H1 (cell line): ENCODE measurements around the gene ENTR1. TPM values are rescaled to one million over a fixed set of nuclear protein-coding genes. Genes with fewer than 3 reads are reported as not detected.

Source experiments
- CTCF ChIA-PET: fragments of 300-600 bp; sonication (Branson Sonifier 250); formaldehyde crosslinking; loops from one replicate; lab custom pipeline; 2021; ENCODE audit not compliant: partially characterized antibody; lab: Charles Lee
- POLR2A ChIA-PET: fragments of 300-600 bp; sonication (Branson Sonifier 250); formaldehyde crosslinking; loops from one replicate; lab custom pipeline; 2021; ENCODE audit warnings: inconsistent platforms; ENCODE audit not compliant: partially characterized antibody; lab: Charles Lee
- DNase-seq, 2 experiments: peaks; one replicate each; pipeline versions ENCODE4 v3.0.0 to v3.0.0-alpha.2; 2010 to 2022; ENCODE audit warnings: low spot score in 2 of 2, low read depth in 1 of 2, mixed read lengths in 1 of 2
- FAIRE-seq: peaks from 2 replicates; lab custom pipeline; 2011; peaks lifted over from hg19 to GRCh38; lab: Jason Lieb, UNC
- H2AFZ ChIP-seq: 2 replicates; pipeline ENCODE4 v1.8.1; 2012; ENCODE audit warnings: low read length, inconsistent platforms
- H2AK5ac ChIP-seq: 2 replicates; pipeline ENCODE4 v1.6.1; 2013; ENCODE audit warnings: low read depth, low read length
- H2BK120ac ChIP-seq: replicated peaks from 2 replicates; pipeline ENCODE3; 2013; ENCODE audit warnings: low read depth, low read length, inconsistent platforms
- H2BK12ac ChIP-seq: 2 replicates; pipeline ENCODE4 v1.6.1; 2013; ENCODE audit warnings: low read depth, low read length
- H2BK15ac ChIP-seq: 2 replicates; pipeline ENCODE4 v1.6.1; 2013; ENCODE audit warnings: low read length
- H2BK20ac ChIP-seq: 2 replicates; pipeline ENCODE4 v1.6.1; 2013; ENCODE audit warnings: low read length
- H2BK5ac ChIP-seq: 2 replicates; pipeline ENCODE4 v1.6.1; 2013; ENCODE audit warnings: low read depth, low read length
- H3K14ac ChIP-seq: 2 replicates; pipeline ENCODE4 v1.6.1; 2013; ENCODE audit warnings: inconsistent platforms; ENCODE audit not compliant: insufficient read length
- H3K18ac ChIP-seq: 2 replicates; pipeline ENCODE4 v1.6.1; 2013; ENCODE audit warnings: low read length; ENCODE audit errors: extremely low read depth
- H3K23ac ChIP-seq: 2 replicates; pipeline ENCODE4 v1.6.1; 2013; ENCODE audit warnings: inconsistent platforms; ENCODE audit not compliant: insufficient read length
- H3K23me2 ChIP-seq: 2 replicates; pipeline ENCODE4 v1.6.1; 2013; ENCODE audit warnings: low read depth, low read length
- H3K27ac ChIP-seq: 2 replicates; pipeline ENCODE4 v1.6.1; 2011; ENCODE audit warnings: low read depth, low read length, inconsistent platforms
- H3K27me3 ChIP-seq, 4 experiments: replicated peaks in 1 of 4; 1 replicate in 1 of 4; 2 replicates in 3 of 4; pipeline versions ENCODE4 v1.6.1 to v1.8.1; 2011 to 2013; ENCODE audit warnings: low read length in 3 of 4, mild to moderate bottlenecking in 3 of 4, inconsistent platforms in 2 of 4, mixed read lengths in 2 of 4, moderate library complexity in 1 of 4; ENCODE audit not compliant: control insufficient read depth in 3 of 4, insufficient read depth in 3 of 4; ENCODE audit errors: extremely low read depth in 1 of 4
- H3K36me3 ChIP-seq, 4 experiments: 2 replicates each; pipeline versions ENCODE4 v1.6.1 to v1.8.1; 2011 to 2013; ENCODE audit warnings: mild to moderate bottlenecking in 4 of 4, low read length in 3 of 4, moderate library complexity in 2 of 4, control low read depth in 1 of 4, inconsistent platforms in 1 of 4; ENCODE audit not compliant: insufficient read depth in 4 of 4, control insufficient read depth in 2 of 4
- H3K4ac ChIP-seq: replicated peaks from 2 replicates; pipeline ENCODE3; 2013; ENCODE audit warnings: low read length, low read depth, mixed read lengths, inconsistent platforms; ENCODE audit not compliant: insufficient read length
- H3K4me1 ChIP-seq, 4 experiments: replicated peaks in 1 of 4; 1 replicate in 1 of 4; 2 replicates in 3 of 4; pipeline versions ENCODE4 v1.6.1 to v1.8.1; 2011 to 2013; ENCODE audit warnings: low read length in 3 of 4, inconsistent platforms in 2 of 4, mixed read lengths in 1 of 4; ENCODE audit not compliant: insufficient read depth in 4 of 4, control insufficient read depth in 3 of 4
- H3K4me2 ChIP-seq, 2 experiments: 2 replicates each; pipeline versions ENCODE4 v1.6.1 to v1.8.1; 2011 to 2013; ENCODE audit warnings: low read depth in 2 of 2, low read length in 2 of 2, control low read depth in 1 of 2, inconsistent platforms in 1 of 2, mild to moderate bottlenecking in 1 of 2; ENCODE audit not compliant: insufficient read depth in 1 of 2
- H3K4me3 ChIP-seq, 4 experiments: fragments of 200-600, 300-600 bp in 1 of 4; sonication (generic), shearing (Covaris generic), sonication (Bioruptor Twin) in 1 of 4; 2 replicates each; pipeline versions ENCODE4 v1.5.1 to v1.8.1; 2011 to 2016; ENCODE audit warnings: low read length in 4 of 4, low read depth in 3 of 4, control low read depth in 2 of 4, inconsistent platforms in 2 of 4, mild to moderate bottlenecking in 2 of 4, mixed read lengths in 1 of 4, moderate library complexity in 1 of 4; ENCODE audit not compliant: insufficient read depth in 2 of 4; ENCODE audit errors: extremely low read depth in 1 of 4
- H3K56ac ChIP-seq: replicated peaks from 2 replicates; pipeline ENCODE3; 2013; ENCODE audit warnings: low read depth, mild to moderate bottlenecking, mixed read lengths, low read length, inconsistent platforms; ENCODE audit not compliant: insufficient read length
- H3K79me1 ChIP-seq: 2 replicates; pipeline ENCODE4 v1.6.1; 2013; ENCODE audit warnings: low read depth, low read length, control low read depth
- H3K79me2 ChIP-seq, 2 experiments: 2 replicates each; pipeline versions ENCODE4 v1.6.1 to v1.8.1; 2012 to 2013; ENCODE audit warnings: low read length in 2 of 2, mild to moderate bottlenecking in 2 of 2, inconsistent platforms in 1 of 2; ENCODE audit not compliant: insufficient read depth in 2 of 2, control insufficient read depth in 1 of 2
- H3K9ac ChIP-seq, 4 experiments: replicated peaks in 1 of 4; 1 replicate in 1 of 4; 2 replicates in 3 of 4; pipeline versions ENCODE4 v1.6.1 to v1.8.1; 2011 to 2013; ENCODE audit warnings: low read depth in 3 of 4, low read length in 3 of 4, control low read depth in 2 of 4, mild to moderate bottlenecking in 2 of 4, moderate library complexity in 2 of 4, inconsistent platforms in 1 of 4; ENCODE audit errors: extremely low read depth in 1 of 4
- H3K9me3 ChIP-seq, 2 experiments: 2 replicates each; pipeline versions ENCODE4 v1.6.1 to v1.8.1; 2012 to 2013; ENCODE audit warnings: mild to moderate bottlenecking in 2 of 2, moderate library complexity in 2 of 2, control low read depth in 1 of 2, inconsistent platforms in 1 of 2, low read depth in 1 of 2, low read length in 1 of 2, mixed read lengths in 1 of 2; ENCODE audit not compliant: insufficient read depth in 2 of 2
- H4K20me1 ChIP-seq, 2 experiments: replicated peaks in 1 of 2; 2 replicates each; pipeline versions ENCODE3 to v1.8.1; 2011 to 2013; ENCODE audit warnings: inconsistent platforms in 2 of 2, low read length in 2 of 2, mild to moderate bottlenecking in 1 of 2; ENCODE audit not compliant: insufficient read depth in 2 of 2, control insufficient read depth in 1 of 2
- H4K5ac ChIP-seq: 2 replicates; pipeline ENCODE4 v1.6.1; 2013; ENCODE audit warnings: low read length, low read depth, mixed read lengths, inconsistent platforms; ENCODE audit not compliant: insufficient read length
- H4K8ac ChIP-seq: 2 replicates; pipeline ENCODE4 v1.8.0; 2013; ENCODE audit warnings: mild to moderate bottlenecking, moderate library complexity, low read length, inconsistent platforms; ENCODE audit not compliant: insufficient read depth; ENCODE audit errors: extremely low read depth
- H4K91ac ChIP-seq: replicated peaks from 2 replicates; pipeline ENCODE3; 2013; ENCODE audit warnings: low read length, mixed read lengths, inconsistent platforms; ENCODE audit not compliant: insufficient read length
- ATF2 ChIP-seq: IDR thresholded peaks from 2 replicates; pipeline ENCODE4 v1.6.1; 2012; ENCODE audit warnings: low read length, inconsistent platforms
- BACH1 ChIP-seq: IDR thresholded peaks from 2 replicates; pipeline ENCODE4 v1.6.1; 2012; ENCODE audit warnings: low read length, improper control_type of control experiment
- BRCA1 ChIP-seq: IDR thresholded peaks from 2 replicates; pipeline ENCODE4 v1.6.1; 2012; ENCODE audit warnings: low read depth, low read length, improper control_type of control experiment
- CHD2 ChIP-seq: IDR thresholded peaks from 2 replicates; pipeline ENCODE4 v1.6.1; 2012; ENCODE audit warnings: low read length, improper control_type of control experiment
- GTF2F1 ChIP-seq: IDR thresholded peaks from 2 replicates; pipeline ENCODE4 v1.6.1; 2012; ENCODE audit warnings: low read depth, low read length, improper control_type of control experiment, borderline replicate concordance
- HDAC2 ChIP-seq, 2 experiments: fragments of 300-600 bp in 1 of 2; sonication (generic) in 1 of 2; IDR thresholded peaks; 2 replicates each; pipeline ENCODE4 v1.6.1; 2011 to 2012; ENCODE audit warnings: low read depth in 2 of 2, low read length in 2 of 2, mild to moderate bottlenecking in 2 of 2, moderate library complexity in 2 of 2, borderline replicate concordance in 1 of 2, inconsistent platforms in 1 of 2
- KDM1A ChIP-seq: fragments of 200-600, 300-600 bp; sonication (generic); IDR thresholded peaks from 2 replicates; pipeline ENCODE4 v1.7.1; 2016; ENCODE audit warnings: mild to moderate bottlenecking, low read length, borderline replicate concordance
- PHF8 ChIP-seq: fragments of 200-600 bp; sonication (generic); conservative IDR thresholded peaks from 2 replicates; pipeline ENCODE4 v1.7.1; 2012; ENCODE audit warnings: low read depth, mild to moderate bottlenecking, inconsistent platforms, low read length, moderate library complexity
- POU5F1 ChIP-seq: IDR thresholded peaks from 2 replicates; pipeline ENCODE4 v1.6.1; 2011; ENCODE audit warnings: low read depth, mild to moderate bottlenecking, low read length, moderate library complexity
- RBBP5 ChIP-seq: IDR thresholded peaks from 2 replicates; pipeline ENCODE4 v1.7.1; 2012; ENCODE audit warnings: low read depth, mild to moderate bottlenecking, inconsistent platforms, low read length, moderate library complexity, borderline replicate concordance
- SIRT6 ChIP-seq: IDR thresholded peaks from one replicate; pipeline ENCODE4 v1.7.1; 2012; ENCODE audit warnings: low read length, inconsistent platforms
- SP2 ChIP-seq: IDR thresholded peaks from 2 replicates; pipeline ENCODE4 v1.6.1; 2012; ENCODE audit warnings: mild to moderate bottlenecking, low read length, inconsistent platforms
- TEAD4 ChIP-seq: IDR thresholded peaks from 2 replicates; pipeline ENCODE4 v1.6.1; 2012; ENCODE audit warnings: low read depth, low read length, inconsistent platforms, mixed read lengths
- WGBS, 2 experiments: shearing (Covaris generic) in 1 of 2; methylation state at CpG; one replicate each; pipeline versions ENCODE4 v1.1.6 to v1.1.7; 2013 to 2015; ENCODE audit warnings: low lambda C conversion rate in 2 of 2, mixed read lengths in 2 of 2, inconsistent platforms in 1 of 2, low coverage in 1 of 2, missing lambda C conversion rate in 1 of 2; ENCODE audit not compliant: insufficient replicate concordance in 2 of 2, insufficient coverage in 1 of 2, insufficient read length in 1 of 2; ENCODE audit errors: extremely low coverage in 1 of 2, missing lambda C conversion rate in 1 of 2; 5-methylcytosine and 5-hydroxymethylcytosine counted together
- polyA plus RNA-seq, 7 experiments: library from polyadenylated mRNA; depleted of rRNA in 3 of 7; stranded (reverse) in 5 of 7; unstranded in 2 of 7; fragments of >200 nt in 5 of 7; fragments of 200-250 nt in 2 of 7; gene quantifications; 1 replicate in 5 of 7; 2 replicates in 1 of 7; 4 replicates in 1 of 7; pipeline versions ENCODE4 v1.2.1 to v1.2.3, GENCODE V29; 2011 to 2013; ENCODE audit warnings: missing spikeins in 2 of 7, mixed read lengths in 2 of 7
- total RNA-seq: library from RNA; stranded (reverse); fragmentation: NEBNext Ultra II Directional; extraction: Animal tissue kit (Norgen Biotek cat#: 25700); gene quantifications from 2 replicates; pipeline ENCODE4 v1.2.1, GENCODE V29; 2021

ENTR1 gene
- total and polyA plus RNA-seq, 2 of the 8 experiments (the other 6 are each of a cell fraction or from before 2014, with no cell fraction given), result 65.2 to 102 TPM

- H3K18ac ChIP-seq, result no peak overlapping the region
- no peak overlapping the region for H4K91ac ChIP-seq
- H3K23me2 ChIP-seq, result no peaks in the 10 kb centered on the region
- peaks cover 4 to 18% of the 10 kb centered on the region in 2 experiments for H4K20me1 ChIP-seq
- ChIA-PET CTCF (interaction anchor here (0.6 to 4.7 kb wide), 7 partner anchors 11 to 890 kb away, joined by 3 to 26 read pairs (median 4); partner anchors contain the start of gene SNAPC4), POLR2A (interaction anchor here (1.1 to 14.0 kb wide), 5 partner anchors 12 to 43 kb away, joined by 3 to 139 read pairs (median 5); partner anchors contain the start of genes CARD9 and SNAPC4)
- DNase-seq, result no peak
- H3K79me1 ChIP-seq, result no peaks in the 10 kb centered on the region; the same call in 1 of the 2 replicates
- H3K9me3 ChIP-seq, result no peaks in the 10 kb centered on the region
- H3K4me3 ChIP-seq, result no peak overlapping the region
- H3K27ac ChIP-seq, result no peak overlapping the region
- no peak overlapping the region for H2BK20ac ChIP-seq
- H3K23ac ChIP-seq, result no peak overlapping the region
- H3K4me1 ChIP-seq, result no peaks in the 10 kb centered on the region
- H3K4me2 ChIP-seq, result no peak overlapping the region
- no peak overlapping the region for H3K4ac ChIP-seq
- no peak overlapping the region for H4K5ac ChIP-seq
- no peak overlapping the region for H3K14ac ChIP-seq
- no peak overlapping the region for H2BK5ac ChIP-seq
- no peak overlapping the region for H3K9ac ChIP-seq
- no peak overlapping the region for H3K56ac ChIP-seq
- no peak for FAIRE-seq
- H3K79me2 ChIP-seq, result no peaks in the 10 kb centered on the region
- WGBS, 2 experiments, result 95% methylated on average over 11 of the region's 11 CpGs; no CpG with 5 or more reads in 1 of the 2 experiments
- H2BK12ac ChIP-seq, result no peak overlapping the region
- H3K36me3 ChIP-seq, result peaks cover 17 to 72% (median 56%) of the 10 kb centered on the region in 4 experiments
- H3K27me3 ChIP-seq, result no peaks in the 10 kb centered on the region
- H2AK5ac ChIP-seq, result no peak overlapping the region
- H2BK15ac ChIP-seq, result no peak overlapping the region
- no peak overlapping the region for H2AFZ ChIP-seq
- H4K8ac ChIP-seq, result no peak overlapping the region
- no peak overlapping the region for H2BK120ac ChIP-seq
- TF ChIP-seq SIRT6, result no peak
- TF ChIP-seq ATF2, result no peak
- TF ChIP-seq CHD2, result no peak
- no peak for TF ChIP-seq GTF2F1
- TF ChIP-seq BACH1, result no peak
- no peak for TF ChIP-seq POU5F1
- TF ChIP-seq HDAC2 (IDR thresholded peaks at IDR 0.05; ENCODE audit: borderline replicate concordance in 1 of 2, low read depth in 2 of 2, low read length in 2 of 2), result no peak
- no peak for TF ChIP-seq BRCA1
- no peak for TF ChIP-seq SP2
- no peak for TF ChIP-seq PHF8
- TF ChIP-seq RBBP5, result no peak
- TF ChIP-seq TEAD4, result no peak
- no peak for TF ChIP-seq KDM1A
These were observed 25.4 kb downstream of the ENTR1 start for GRCh38 chr9:136385015-136385414.
